ENCODE data around the gene KCNIP1. TPM values are rescaled to one million over a fixed set of nuclear protein-coding genes. Genes with fewer than 3 reads are reported as not detected.

KCNIP1 gene
- total RNA-seq, 1 donor: not detected

DNA sequence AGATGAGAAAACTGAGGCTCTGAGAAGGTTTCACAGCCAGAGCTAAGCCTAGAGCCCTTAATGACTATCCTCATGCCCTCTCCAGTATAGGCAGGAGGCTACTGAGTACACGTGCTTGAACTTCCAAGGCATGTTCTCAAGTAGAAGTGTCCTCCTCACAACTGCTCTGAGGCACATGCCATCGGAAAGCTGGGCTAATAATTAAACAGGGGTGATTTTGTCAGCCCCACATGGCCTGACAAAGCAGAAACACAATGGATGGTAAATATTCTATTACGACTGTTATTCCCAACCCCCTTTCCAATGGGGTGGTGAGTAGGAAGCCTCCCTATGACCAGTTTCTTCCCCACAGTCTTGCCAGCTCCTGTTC lies 34.3 kb downstream of the KCNIP1 start:
- Histone ChIP-seq H3K9me3 (ENCODE audit: low read depth, low read length) (no peaks in the 10 kb centered on the region), H2AFZ (ENCODE audit: low read length) (no peak overlapping the region), H3K4me2 (ENCODE audit: insufficient read depth, low read length) (no peak overlapping the region), H3K79me2 (ENCODE audit: insufficient read depth, low read length) (no peaks in the 10 kb centered on the region), H3K4me3 (ENCODE audit: insufficient read depth, low read length) (no peak overlapping the region), H3K27me3 (ENCODE audit: insufficient read depth, low read length) (peaks cover 7% of the 10 kb centered on the region), H3K27ac (ENCODE audit: low read depth, low read length) (no peak overlapping the region), H3K4me1 (ENCODE audit: insufficient read depth, low read length) (no peaks in the 10 kb centered on the region), H3K36me3 (ENCODE audit: insufficient read depth, low read length) (no peaks in the 10 kb centered on the region), H4K20me1 (ENCODE audit: insufficient read depth, low read length) (no peaks in the 10 kb centered on the region)
- TF ChIP-seq, protein P1, sequence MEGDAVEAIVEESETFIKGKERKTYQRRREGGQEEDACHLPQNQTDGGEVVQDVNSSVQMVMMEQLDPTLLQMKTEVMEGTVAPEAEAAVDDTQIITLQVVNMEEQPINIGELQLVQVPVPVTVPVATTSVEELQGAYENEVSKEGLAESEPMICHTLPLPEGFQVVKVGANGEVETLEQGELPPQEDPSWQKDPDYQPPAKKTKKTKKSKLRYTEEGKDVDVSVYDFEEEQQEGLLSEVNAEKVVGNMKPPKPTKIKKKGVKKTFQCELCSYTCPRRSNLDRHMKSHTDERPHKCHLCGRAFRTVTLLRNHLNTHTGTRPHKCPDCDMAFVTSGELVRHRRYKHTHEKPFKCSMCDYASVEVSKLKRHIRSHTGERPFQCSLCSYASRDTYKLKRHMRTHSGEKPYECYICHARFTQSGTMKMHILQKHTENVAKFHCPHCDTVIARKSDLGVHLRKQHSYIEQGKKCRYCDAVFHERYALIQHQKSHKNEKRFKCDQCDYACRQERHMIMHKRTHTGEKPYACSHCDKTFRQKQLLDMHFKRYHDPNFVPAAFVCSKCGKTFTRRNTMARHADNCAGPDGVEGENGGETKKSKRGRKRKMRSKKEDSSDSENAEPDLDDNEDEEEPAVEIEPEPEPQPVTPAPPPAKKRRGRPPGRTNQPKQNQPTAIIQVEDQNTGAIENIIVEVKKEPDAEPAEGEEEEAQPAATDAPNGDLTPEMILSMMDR (IDR thresholded peaks at IDR 0.05; ENCODE audit: extremely low read depth, low read depth, low read length): no peak
- no peak for DNase-seq (ENCODE audit: insufficient read length, low spot score, missing footprints)

DNA sequence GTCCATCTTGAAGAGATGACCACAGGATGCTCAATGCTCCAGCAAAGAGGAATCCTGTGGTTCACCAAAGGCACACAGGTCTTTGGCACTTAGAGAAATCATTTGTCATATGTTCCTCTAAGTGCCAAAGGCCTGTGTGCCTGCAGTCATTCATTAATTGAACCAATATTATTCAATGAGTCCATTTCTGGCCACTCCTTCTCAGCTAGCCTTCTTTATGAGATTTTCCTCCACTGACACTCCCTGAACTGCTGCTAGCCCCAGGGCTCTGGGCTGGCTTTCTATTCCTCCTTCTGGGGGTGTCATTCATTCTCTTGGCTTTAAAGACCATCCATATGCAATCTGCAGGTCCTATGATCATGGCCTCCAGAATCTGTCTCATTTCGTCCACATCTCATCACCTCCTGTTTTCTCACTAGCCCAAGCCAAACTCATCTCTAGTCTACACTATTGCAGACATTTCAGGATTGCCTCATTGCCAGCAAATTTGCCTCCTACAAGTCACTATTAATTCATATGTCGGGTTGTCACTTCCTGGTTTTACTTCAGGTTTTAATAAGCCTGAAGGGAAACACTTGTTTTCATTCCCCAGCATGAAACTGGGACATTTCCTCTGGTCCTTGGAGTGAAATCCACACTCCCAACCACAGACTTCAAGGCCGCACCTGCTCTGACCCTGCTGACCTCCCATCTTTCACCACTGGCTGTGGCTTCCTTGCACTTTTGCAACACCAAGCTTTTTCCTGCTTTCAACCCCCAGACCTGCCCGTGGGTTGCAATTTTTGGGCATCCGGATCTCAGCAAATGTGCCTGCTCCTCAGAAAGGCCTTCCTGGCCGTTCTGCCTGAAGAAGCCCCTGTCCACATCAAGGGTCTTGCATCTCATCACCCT lies 35.1 kb downstream of the KCNIP1 start:
- Histone ChIP-seq H3K27me3 (ENCODE audit: insufficient read depth, low read length) (peaks cover 4% of the 10 kb centered on the region), H3K27ac (ENCODE audit: low read depth, low read length) (no peak overlapping the region), H4K20me1 (ENCODE audit: insufficient read depth, low read length) (no peaks in the 10 kb centered on the region), H3K4me3 (ENCODE audit: insufficient read depth, low read length) (no peak overlapping the region), H3K4me2 (ENCODE audit: insufficient read depth, low read length) (no peak overlapping the region), H3K36me3 (ENCODE audit: insufficient read depth, low read length) (no peaks in the 10 kb centered on the region), H2AFZ (ENCODE audit: low read length) (no peak overlapping the region), H3K4me1 (ENCODE audit: insufficient read depth, low read length) (no peaks in the 10 kb centered on the region), H3K9me3 (ENCODE audit: low read depth, low read length) (no peaks in the 10 kb centered on the region), H3K79me2 (ENCODE audit: insufficient read depth, low read length) (no peaks in the 10 kb centered on the region)
- DNase-seq (ENCODE audit: insufficient read length, low spot score, missing footprints): no peak
- TF ChIP-seq, protein P1 (IDR thresholded peaks at IDR 0.05; ENCODE audit: extremely low read depth, low read depth, low read length): no peak

DNA sequence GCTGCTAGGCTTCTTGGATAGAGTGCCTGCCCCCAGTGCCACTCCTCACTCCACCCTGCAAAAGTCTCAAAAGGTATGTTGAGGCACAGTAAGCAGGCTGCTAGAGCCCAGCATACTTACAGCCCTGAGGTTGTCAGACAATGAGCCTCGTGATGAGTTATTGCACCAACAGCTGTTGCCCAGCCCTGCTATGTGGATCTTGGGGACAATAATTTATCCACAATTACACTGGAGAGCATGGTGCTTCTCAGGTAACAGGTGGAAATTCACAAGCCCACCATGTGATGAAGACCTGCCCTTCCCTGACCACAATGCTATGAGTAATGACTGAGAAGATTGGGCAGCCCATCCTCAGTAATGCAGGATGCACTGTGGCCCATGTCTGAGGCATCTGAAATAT lies 36.5 kb downstream of the KCNIP1 start:
- Histone ChIP-seq H3K27me3 (ENCODE audit: insufficient read depth, low read length) (peaks cover 4% of the 10 kb centered on the region), H3K27ac (ENCODE audit: low read depth, low read length) (no peak overlapping the region), H3K4me1 (ENCODE audit: insufficient read depth, low read length) (no peaks in the 10 kb centered on the region), H3K9me3 (ENCODE audit: low read depth, low read length) (no peaks in the 10 kb centered on the region), H3K4me3 (ENCODE audit: insufficient read depth, low read length) (no peak overlapping the region), H3K4me2 (ENCODE audit: insufficient read depth, low read length) (no peak overlapping the region), H3K36me3 (ENCODE audit: insufficient read depth, low read length) (no peaks in the 10 kb centered on the region), H2AFZ (ENCODE audit: low read length) (no peak overlapping the region), H4K20me1 (ENCODE audit: insufficient read depth, low read length) (no peaks in the 10 kb centered on the region), H3K79me2 (ENCODE audit: insufficient read depth, low read length) (no peaks in the 10 kb centered on the region)
- TF ChIP-seq, protein P1 (IDR thresholded peaks at IDR 0.05; ENCODE audit: extremely low read depth, low read depth, low read length): no peak
- no peak for DNase-seq (ENCODE audit: insufficient read length, low spot score, missing footprints)

DNA sequence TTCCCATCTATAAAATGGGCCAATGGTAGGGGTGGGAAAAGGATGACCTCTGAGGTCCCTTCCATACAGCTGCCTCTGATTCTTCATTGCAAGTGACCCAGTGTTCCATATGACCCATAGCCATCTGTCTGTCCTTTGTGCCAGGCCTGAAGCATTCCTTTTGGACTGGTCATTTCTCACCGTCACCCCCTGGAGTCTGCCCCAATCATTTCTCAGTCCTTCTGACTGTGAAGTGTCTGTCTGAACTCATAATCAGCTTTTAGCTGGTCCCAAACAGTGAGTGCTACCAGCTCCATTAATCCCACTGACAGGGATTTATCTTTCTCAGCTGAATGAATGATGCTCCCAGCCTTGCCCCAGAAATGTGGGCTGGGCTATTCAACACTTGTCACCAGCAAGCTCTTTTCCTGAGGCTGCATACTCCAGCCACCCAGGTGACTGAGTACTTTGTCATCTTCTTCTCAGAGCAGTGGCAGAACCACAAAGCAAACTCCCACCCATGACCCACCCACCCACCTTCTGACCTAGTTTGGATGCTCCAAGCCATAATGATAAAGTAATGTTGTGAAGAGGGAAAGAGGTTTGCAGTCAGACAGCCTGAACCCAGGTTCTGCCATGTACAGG lies 37.4 kb downstream of the KCNIP1 start:
- TF ChIP-seq, protein P1 (IDR thresholded peaks at IDR 0.05; ENCODE audit: extremely low read depth, low read depth, low read length): no peak
- H3K4me2 ChIP-seq (ENCODE audit: insufficient read depth, low read length): no peak overlapping the region

More for the DNA sequence above, 37.4 kb downstream of the KCNIP1 start:
- Histone ChIP-seq H3K36me3 (ENCODE audit: insufficient read depth, low read length) (no peaks in the 10 kb centered on the region), H3K4me1 (ENCODE audit: insufficient read depth, low read length) (no peaks in the 10 kb centered on the region), H4K20me1 (ENCODE audit: insufficient read depth, low read length) (no peaks in the 10 kb centered on the region), H3K9me3 (ENCODE audit: low read depth, low read length) (no peaks in the 10 kb centered on the region), H3K4me3 (ENCODE audit: insufficient read depth, low read length) (no peak overlapping the region), H2AFZ (ENCODE audit: low read length) (no peak overlapping the region), H3K79me2 (ENCODE audit: insufficient read depth, low read length) (no peaks in the 10 kb centered on the region), H3K27ac (ENCODE audit: low read depth, low read length) (no peak overlapping the region), H3K27me3 (ENCODE audit: insufficient read depth, low read length) (no peaks in the 10 kb centered on the region)
- DNase-seq (ENCODE audit: insufficient read length, low spot score, missing footprints): no peak

Measured in osteoblast (primary cell).